ENCODE data around the gene TRIM44. TPM values are rescaled to one million over a fixed set of nuclear protein-coding genes. Genes with fewer than 3 reads are reported as not detected.

TRIM44 gene
- total and polyA plus RNA-seq, 10 of the 15 experiments (the other 5 are each of a cell fraction or from before 2014, with no cell fraction given) = 6.7 to 93.0 (median 27.6) TPM

- Histone ChIP-seq H3K9me3 (replicated peaks; ENCODE audit: control insufficient read depth, insufficient read depth, low read length) (no peaks in the 10 kb centered on the region), H3K36me3 (ENCODE audit: control insufficient read depth in 2 of 2, insufficient read depth in 2 of 2, low read length in 1 of 2) (no peaks in the 10 kb centered on the region), H3K4me3 (no peak overlapping the region), H3K4me2 (ENCODE audit: control insufficient read depth, insufficient read depth) (no peak overlapping the region), H3K9ac (ENCODE audit: control insufficient read depth, insufficient read depth, low read length) (no peak overlapping the region), H3K27me3 (replicated peaks in 1 of 2; ENCODE audit: control insufficient read depth in 2 of 2, insufficient read depth in 2 of 2, low read length in 1 of 2) (peaks cover 0 to 4% of the 10 kb centered on the region in 2 experiments; a peak in 1 of 4 replicates), H4K20me1 (ENCODE audit: control insufficient read depth, insufficient read depth) (no peaks in the 10 kb centered on the region), H3K27ac (ENCODE audit: control insufficient read depth, insufficient read depth) (no peak overlapping the region), H3K4me1 (ENCODE audit: control insufficient read depth, insufficient read depth, low read length) (no peaks in the 10 kb centered on the region), H3K79me2 (ENCODE audit: control insufficient read depth, insufficient read depth, low read length) (no peaks in the 10 kb centered on the region), H2AFZ (ENCODE audit: control insufficient read depth, low read depth, low read length) (no peak overlapping the region)
- WGBS (ENCODE audit: insufficient coverage, insufficient replicate concordance, low lambda C conversion rate, missing lambda C conversion rate) = 23% methylated on average over 2 of the region's 2 CpGs
- intact Hi-C loops (cut with micrococcal nuclease; ENCODE audit: unreplicated experiment) (no loop called here), in situ Hi-C loops (cut with MboI) (no loop called here)
- no peak for TF ChIP-seq BACH1 (IDR thresholded peaks at IDR 0.05; ENCODE audit: borderline replicate concordance)
- TF ChIP-seq FOXK2 (IDR thresholded peaks at IDR 0.05) = no peak
- TF ChIP-seq RBBP5 (conservative IDR thresholded peaks at IDR 0.05) = no peak
- no peak for TF ChIP-seq USF1 (IDR thresholded peaks at IDR 0.05; ENCODE audit: borderline replicate concordance, extremely low read length, insufficient read depth, low read depth, low read length)
- no peak for TF ChIP-seq FOS (IDR thresholded peaks at IDR 0.05; ENCODE audit: borderline replicate concordance, extremely low read depth, insufficient read length)
- no peak for TF ChIP-seq STAT3 (IDR thresholded peaks at IDR 0.05; ENCODE audit: low read depth, low read length)
- no peak for TF ChIP-seq HDGF (IDR thresholded peaks at IDR 0.05)
- TF ChIP-seq CEBPB (IDR thresholded peaks at IDR 0.05; ENCODE audit: borderline replicate concordance in 1 of 2, low read depth in 2 of 2, low read length in 2 of 2) = no peak
- no peak for TF ChIP-seq HDAC2 (IDR thresholded peaks at IDR 0.05)
- TF ChIP-seq SUPT20H (IDR thresholded peaks at IDR 0.05; ENCODE audit: borderline replicate concordance, control insufficient read depth, low read depth, low read length) = no peak
- TF ChIP-seq, protein P1, sequence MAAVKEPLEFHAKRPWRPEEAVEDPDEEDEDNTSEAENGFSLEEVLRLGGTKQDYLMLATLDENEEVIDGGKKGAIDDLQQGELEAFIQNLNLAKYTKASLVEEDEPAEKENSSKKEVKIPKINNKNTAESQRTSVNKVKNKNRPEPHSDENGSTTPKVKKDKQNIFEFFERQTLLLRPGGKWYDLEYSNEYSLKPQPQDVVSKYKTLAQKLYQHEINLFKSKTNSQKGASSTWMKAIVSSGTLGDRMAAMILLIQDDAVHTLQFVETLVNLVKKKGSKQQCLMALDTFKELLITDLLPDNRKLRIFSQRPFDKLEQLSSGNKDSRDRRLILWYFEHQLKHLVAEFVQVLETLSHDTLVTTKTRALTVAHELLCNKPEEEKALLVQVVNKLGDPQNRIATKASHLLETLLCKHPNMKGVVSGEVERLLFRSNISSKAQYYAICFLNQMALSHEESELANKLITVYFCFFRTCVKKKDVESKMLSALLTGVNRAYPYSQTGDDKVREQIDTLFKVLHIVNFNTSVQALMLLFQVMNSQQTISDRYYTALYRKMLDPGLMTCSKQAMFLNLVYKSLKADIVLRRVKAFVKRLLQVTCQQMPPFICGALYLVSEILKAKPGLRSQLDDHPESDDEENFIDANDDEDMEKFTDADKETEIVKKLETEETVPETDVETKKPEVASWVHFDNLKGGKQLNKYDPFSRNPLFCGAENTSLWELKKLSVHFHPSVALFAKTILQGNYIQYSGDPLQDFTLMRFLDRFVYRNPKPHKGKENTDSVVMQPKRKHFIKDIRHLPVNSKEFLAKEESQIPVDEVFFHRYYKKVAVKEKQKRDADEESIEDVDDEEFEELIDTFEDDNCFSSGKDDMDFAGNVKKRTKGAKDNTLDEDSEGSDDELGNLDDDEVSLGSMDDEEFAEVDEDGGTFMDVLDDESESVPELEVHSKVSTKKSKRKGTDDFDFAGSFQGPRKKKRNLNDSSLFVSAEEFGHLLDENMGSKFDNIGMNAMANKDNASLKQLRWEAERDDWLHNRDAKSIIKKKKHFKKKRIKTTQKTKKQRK (IDR thresholded peaks at IDR 0.05; ENCODE audit: low read depth, low read length) = no peak
- TF ChIP-seq MTA2 (IDR thresholded peaks at IDR 0.05; ENCODE audit: low read depth) = no peak
- no peak for TF ChIP-seq MEF2A (IDR thresholded peaks at IDR 0.05; ENCODE audit: insufficient read depth, low read depth, low read length)
- TF ChIP-seq, protein P2, sequence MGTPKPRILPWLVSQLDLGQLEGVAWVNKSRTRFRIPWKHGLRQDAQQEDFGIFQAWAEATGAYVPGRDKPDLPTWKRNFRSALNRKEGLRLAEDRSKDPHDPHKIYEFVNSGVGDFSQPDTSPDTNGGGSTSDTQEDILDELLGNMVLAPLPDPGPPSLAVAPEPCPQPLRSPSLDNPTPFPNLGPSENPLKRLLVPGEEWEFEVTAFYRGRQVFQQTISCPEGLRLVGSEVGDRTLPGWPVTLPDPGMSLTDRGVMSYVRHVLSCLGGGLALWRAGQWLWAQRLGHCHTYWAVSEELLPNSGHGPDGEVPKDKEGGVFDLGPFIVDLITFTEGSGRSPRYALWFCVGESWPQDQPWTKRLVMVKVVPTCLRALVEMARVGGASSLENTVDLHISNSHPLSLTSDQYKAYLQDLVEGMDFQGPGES (IDR thresholded peaks at IDR 0.05) = no peak
- TF ChIP-seq, protein P3, sequence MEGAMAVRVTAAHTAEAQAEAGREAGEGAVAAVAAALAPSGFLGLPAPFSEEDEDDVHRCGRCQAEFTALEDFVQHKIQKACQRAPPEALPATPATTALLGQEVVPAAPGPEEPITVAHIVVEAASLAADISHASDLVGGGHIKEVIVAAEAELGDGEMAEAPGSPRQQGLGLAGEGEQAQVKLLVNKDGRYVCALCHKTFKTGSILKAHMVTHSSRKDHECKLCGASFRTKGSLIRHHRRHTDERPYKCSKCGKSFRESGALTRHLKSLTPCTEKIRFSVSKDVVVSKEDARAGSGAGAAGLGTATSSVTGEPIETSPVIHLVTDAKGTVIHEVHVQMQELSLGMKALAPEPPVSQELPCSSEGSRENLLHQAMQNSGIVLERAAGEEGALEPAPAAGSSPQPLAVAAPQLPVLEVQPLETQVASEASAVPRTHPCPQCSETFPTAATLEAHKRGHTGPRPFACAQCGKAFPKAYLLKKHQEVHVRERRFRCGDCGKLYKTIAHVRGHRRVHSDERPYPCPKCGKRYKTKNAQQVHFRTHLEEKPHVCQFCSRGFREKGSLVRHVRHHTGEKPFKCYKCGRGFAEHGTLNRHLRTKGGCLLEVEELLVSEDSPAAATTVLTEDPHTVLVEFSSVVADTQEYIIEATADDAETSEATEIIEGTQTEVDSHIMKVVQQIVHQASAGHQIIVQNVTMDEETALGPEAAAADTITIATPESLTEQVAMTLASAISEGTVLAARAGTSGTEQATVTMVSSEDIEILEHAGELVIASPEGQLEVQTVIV (IDR thresholded peaks at IDR 0.05; ENCODE audit: borderline replicate concordance, partially characterized antibody) = no peak
- TF ChIP-seq NRF1 (conservative IDR thresholded peaks at IDR 0.05; ENCODE audit: low read depth, low read length) = no peak
- SMC1A ChIA-PET (ENCODE audit: uncharacterized antibody, unreplicated experiment) = interaction anchor here (0.6 kb wide), 2 partner anchors 96 to 148 kb away, joined by 3 read pairs; no protein-coding TSS in a partner anchor
- RAD21 ChIA-PET (ENCODE audit: unreplicated experiment) = no interaction called here
- no peak for ATAC-seq
- POLR2A ChIA-PET = no interaction called here
- BruUV-seq (replicated peaks) = no TSS peak
- DNase-seq (ENCODE audit: low read depth, low spot score) = no peak
- CTCF ChIA-PET = no interaction called here
- FAIRE-seq = no peak
Measured at GRCh38 chr11:35847473-35847872, 184.9 kb downstream of the TRIM44 start.
